ENCODE results near the gene DRAXIN.

GRCh38 chr1:11766429-11766776, 74.9 kb downstream of the DRAXIN start:
- no peak for TF ChIP-seq CTCF (conservative IDR thresholded peaks at IDR 0.05)
- no peak for TF ChIP-seq ZFX (IDR thresholded peaks at IDR 0.05)

Measured in C4-2B (cell line).